ENCODE results near the gene SHISAL2A.
A peak's percentile ranks its signal among the peaks of the same experiment; 100 is the strongest.

SHISAL2A gene

DNA sequence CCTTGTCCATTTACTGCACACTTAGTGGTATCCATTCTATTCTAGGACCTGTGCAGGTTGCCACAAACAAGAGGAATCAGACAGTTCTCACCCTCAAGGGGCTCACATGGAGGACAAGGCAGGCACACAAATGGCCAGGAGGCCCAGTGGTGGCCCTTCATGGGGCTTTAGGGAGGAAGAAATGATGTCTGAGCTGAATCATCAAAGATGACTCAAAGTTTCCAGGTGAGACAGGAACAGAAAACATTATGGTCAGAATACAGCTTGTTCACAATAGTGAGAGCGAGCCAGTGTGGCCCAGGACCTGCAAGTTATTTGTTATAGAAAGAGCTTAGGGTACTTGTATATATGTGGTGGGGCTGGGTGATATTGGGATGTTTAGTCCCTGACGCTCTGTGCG, 26.4 kb downstream of the SHISAL2A start:
- FAIRE-seq: no peak

DNA sequence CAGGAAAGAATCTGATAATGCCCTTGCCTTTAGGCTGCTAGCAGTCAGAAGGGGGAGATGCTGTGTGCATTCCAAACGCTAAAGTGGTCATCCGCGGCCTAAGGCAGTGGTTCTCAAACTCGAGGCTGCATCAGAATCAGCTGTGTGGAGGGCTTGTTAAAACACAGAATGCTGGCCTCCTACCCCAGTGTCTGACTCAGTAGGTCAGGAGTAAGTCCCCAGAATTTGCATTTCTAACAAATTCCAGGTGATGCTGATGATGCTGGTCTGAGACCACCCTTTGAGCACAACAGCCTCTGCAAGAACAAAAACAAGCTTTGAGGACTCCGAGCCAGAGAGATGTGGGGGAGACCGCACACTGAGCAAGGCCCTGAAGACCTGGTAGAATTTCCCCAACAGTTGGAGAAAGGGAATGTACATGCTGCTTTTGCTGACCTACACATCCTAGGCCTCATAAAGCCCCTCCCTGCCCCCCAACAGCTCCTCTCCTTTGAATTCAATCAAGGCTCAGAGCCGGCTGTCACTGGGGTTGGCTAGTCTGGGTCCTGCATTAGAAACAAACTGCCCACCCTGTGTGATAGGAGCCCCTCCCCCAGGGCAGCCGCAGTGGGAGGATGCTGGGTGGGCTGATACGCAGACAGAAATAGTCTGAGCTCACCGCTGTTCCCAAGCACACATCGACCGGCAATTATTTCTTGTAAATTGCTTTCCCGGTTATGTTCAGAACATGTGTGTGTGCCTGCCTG, 27.1 kb downstream of the SHISAL2A start:
- FAIRE-seq (no peak), DNase-seq (ENCODE audit: insufficient read length, low spot score) (no peak)
- TF ChIP-seq, protein P1, sequence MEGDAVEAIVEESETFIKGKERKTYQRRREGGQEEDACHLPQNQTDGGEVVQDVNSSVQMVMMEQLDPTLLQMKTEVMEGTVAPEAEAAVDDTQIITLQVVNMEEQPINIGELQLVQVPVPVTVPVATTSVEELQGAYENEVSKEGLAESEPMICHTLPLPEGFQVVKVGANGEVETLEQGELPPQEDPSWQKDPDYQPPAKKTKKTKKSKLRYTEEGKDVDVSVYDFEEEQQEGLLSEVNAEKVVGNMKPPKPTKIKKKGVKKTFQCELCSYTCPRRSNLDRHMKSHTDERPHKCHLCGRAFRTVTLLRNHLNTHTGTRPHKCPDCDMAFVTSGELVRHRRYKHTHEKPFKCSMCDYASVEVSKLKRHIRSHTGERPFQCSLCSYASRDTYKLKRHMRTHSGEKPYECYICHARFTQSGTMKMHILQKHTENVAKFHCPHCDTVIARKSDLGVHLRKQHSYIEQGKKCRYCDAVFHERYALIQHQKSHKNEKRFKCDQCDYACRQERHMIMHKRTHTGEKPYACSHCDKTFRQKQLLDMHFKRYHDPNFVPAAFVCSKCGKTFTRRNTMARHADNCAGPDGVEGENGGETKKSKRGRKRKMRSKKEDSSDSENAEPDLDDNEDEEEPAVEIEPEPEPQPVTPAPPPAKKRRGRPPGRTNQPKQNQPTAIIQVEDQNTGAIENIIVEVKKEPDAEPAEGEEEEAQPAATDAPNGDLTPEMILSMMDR (IDR thresholded peaks at IDR 0.05; ENCODE audit: insufficient read depth, missing control alignments): no peak

More for the DNA sequence above, 26.4 kb downstream of the SHISAL2A start:
- DNase-seq (ENCODE audit: insufficient read length, low spot score): no peak
- TF ChIP-seq, protein P1 (IDR thresholded peaks at IDR 0.05; ENCODE audit: insufficient read depth, missing control alignments): no peak

- TF ChIP-seq, protein P1 (IDR thresholded peaks at IDR 0.05; ENCODE audit: insufficient read depth, missing control alignments): no peak
- no peak for FAIRE-seq
- DNase-seq (ENCODE audit: insufficient read length, low spot score): no peak
These were observed 27.8 kb downstream of the SHISAL2A start for GRCh38 chr1:52660807-52661206.

GRCh38 chr1:52662645-52663313, 29.8 kb downstream of the SHISAL2A start:
- FAIRE-seq (no peak), DNase-seq (ENCODE audit: insufficient read length, low spot score) (peak; percentile 69)
- TF ChIP-seq, protein P1 (IDR thresholded peaks at IDR 0.05; ENCODE audit: insufficient read depth, missing control alignments): no peak

DNA sequence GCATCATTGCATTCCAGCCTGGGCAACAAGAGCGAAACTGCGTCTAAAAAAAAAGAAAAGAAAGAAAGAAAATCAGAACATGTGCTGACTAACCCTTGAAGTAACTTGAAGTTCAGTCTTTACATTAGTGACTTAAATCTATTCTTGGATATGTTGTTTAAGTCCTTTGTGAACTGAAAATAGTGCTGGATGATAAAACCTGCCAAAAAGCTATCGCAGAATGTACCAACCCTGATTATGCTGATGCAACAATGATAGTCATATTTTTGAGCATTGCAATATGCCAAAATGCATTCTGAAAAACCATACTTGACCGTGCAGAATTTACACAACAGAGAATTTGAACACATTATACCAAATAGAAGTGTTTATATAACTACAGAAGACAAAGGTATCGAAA, 30.7 kb downstream of the SHISAL2A start:
- FAIRE-seq: no peak
- no peak for DNase-seq (ENCODE audit: insufficient read length, low spot score)

GRCh38 chr1:52665006-52665941, 32.3 kb downstream of the SHISAL2A start:
- TF ChIP-seq, protein P1 (IDR thresholded peaks at IDR 0.05; ENCODE audit: insufficient read depth, missing control alignments): no peak
- DNase-seq (ENCODE audit: insufficient read length, low spot score): no peak
- no peak for FAIRE-seq

More for the DNA sequence above, 30.7 kb downstream of the SHISAL2A start:
- TF ChIP-seq, protein P1 (IDR thresholded peaks at IDR 0.05; ENCODE audit: insufficient read depth, missing control alignments): no peak

Measured in D721Med (cell line).